MM.1S (cell line): ENCODE measurements around the gene DIS3L2.

Experiments
- EZH2 ChIP-seq: fragments of 300-600 bp; sonication (generic); optimal IDR thresholded peaks from 2 replicates; pipeline ENCODE3; 2017; ENCODE audit warnings: low read depth, mild to moderate bottlenecking, antibody characterized with exemption, low read length, mixed read lengths
- TF ChIP-seq, protein P1 (sequence below): fragments of 300-600 bp; sonication (generic); IDR thresholded peaks from 2 replicates; pipeline ENCODE4 v1.5.1; 2016; ENCODE audit warnings: antibody characterized with exemption, low read length, mixed read lengths

DNA sequence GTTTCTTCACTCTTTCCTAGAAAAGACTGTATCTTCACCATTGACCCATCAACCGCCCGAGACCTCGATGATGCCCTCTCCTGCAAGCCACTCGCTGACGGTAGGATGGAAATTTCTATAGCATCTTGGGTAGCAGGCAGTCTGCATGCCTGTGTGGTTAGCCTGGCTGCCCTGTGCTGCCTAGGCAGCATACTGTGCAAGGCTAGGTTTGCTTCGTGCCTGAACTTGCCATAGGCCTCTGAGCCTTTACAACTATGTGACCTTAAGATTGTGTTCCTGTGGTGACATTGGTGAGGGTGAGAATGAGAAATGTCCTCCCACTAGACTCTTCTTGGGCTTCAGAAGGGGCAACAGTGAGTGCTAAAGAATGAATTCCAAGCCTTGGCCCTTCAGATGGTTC is 248.8 kb downstream of the DIS3L2 start:
- TF ChIP-seq, protein P1, sequence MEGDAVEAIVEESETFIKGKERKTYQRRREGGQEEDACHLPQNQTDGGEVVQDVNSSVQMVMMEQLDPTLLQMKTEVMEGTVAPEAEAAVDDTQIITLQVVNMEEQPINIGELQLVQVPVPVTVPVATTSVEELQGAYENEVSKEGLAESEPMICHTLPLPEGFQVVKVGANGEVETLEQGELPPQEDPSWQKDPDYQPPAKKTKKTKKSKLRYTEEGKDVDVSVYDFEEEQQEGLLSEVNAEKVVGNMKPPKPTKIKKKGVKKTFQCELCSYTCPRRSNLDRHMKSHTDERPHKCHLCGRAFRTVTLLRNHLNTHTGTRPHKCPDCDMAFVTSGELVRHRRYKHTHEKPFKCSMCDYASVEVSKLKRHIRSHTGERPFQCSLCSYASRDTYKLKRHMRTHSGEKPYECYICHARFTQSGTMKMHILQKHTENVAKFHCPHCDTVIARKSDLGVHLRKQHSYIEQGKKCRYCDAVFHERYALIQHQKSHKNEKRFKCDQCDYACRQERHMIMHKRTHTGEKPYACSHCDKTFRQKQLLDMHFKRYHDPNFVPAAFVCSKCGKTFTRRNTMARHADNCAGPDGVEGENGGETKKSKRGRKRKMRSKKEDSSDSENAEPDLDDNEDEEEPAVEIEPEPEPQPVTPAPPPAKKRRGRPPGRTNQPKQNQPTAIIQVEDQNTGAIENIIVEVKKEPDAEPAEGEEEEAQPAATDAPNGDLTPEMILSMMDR = no peak
- no peak for TF ChIP-seq EZH2
